HEK293 (cell line): ENCODE data around the gene COMMD3.

Experiments
- ATF2 ChIP-seq: fragments of 450-650 bp; formaldehyde crosslinking; IDR thresholded peaks from 2 replicates; pipeline ENCODE4 v1.5.1; 2016; ENCODE audit warnings: missing biosample characterization, missing genetic modification characterization, low read depth
- PRDM10 ChIP-seq: fragments of 450-650 bp; formaldehyde crosslinking; IDR thresholded peaks from 2 replicates; pipeline ENCODE4 v1.5.1; 2016; ENCODE audit warnings: missing biosample characterization, missing genetic modification characterization
- ZNF202 ChIP-seq: fragments of 450-650 bp; formaldehyde crosslinking; IDR thresholded peaks from 2 replicates; pipeline ENCODE4 v1.5.1; 2016; ENCODE audit warnings: missing biosample characterization, missing genetic modification characterization, borderline replicate concordance

GRCh38 chr10:22335173-22335933 lies 19.2 kb downstream of the COMMD3 start:
- TF ChIP-seq ZNF202 (tag by site-specific recombination): no peak
- TF ChIP-seq PRDM10 (tag by site-specific recombination): no peak
- TF ChIP-seq ATF2: no peak
